Measurements from ENCODE around the gene ADAMTS14.

ADAMTS14 gene

DNA sequence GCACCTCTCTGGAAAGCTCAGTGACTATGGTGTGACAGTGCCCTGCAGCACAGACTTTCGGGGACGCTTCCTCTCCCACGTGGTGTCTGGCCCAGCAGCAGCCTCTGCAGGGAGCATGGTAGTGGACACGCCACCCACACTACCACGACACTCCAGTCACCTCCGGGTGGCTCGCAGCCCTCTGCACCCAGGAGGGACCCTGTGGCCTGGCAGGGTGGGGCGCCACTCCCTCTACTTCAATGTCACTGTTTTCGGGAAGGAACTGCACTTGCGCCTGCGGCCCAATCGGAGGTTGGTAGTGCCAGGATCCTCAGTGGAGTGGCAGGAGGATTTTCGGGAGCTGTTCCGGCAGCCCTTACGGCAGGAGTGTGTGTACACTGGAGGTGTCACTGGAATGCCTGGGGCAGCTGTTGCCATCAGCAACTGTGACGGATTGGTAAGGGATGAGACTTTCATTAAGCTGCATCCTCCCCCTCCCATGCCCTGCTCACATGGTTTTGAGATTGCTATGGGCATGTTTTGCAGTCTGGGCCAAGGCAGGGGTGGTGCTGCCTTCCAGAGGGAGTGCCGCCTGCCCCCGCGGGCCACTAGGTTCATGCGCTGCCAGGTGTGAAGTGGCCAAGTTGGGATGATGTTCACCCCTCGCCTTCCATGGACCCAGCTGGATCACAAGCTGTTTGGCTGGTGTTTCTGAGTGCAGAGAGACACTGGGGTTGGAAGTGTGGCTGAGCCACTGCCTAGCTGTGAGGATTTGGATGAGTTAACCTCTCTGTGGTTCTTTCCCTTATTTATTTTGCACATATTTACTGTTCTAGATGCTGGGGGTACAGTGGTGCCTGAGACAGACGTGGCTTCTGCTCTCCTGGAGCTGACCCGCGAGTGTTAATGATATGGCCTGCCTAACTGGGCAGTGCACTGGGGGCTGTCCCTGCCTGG lies 2.5 kb downstream of the ADAMTS14 start:
- no peak for DNase-seq (ENCODE audit: low spot score)

DNA sequence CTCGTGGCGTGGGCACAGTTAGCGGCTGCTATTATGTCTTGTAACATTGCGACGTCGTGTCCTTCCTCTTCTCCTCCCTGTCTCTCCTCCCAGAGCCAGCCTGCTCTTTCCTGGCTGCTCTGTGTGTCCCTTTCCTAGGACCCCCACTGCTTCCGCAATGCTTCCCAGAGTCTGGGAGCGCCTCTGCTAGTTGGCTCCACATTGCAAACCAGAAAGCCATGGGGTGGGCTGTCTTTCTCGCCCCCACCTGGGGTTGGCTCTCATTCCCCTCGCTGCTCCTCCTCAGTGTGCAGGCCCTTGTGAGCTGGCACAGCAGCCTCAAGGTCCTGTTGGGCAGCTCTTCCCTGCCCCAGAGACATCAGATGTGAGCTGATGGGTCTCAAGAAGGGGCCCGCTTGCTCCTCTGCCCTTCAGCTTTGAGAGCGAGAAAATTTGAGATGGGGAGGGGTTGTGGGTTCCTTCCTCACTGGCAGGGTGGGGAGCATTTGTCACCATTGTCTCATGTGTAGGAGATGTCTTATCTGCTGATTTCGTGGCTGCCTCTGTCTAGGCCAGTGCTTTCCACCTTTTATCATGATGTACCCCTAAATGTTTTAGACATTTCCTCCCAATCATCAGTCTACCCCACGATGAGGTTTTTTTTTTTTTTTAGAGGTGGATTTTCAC lies 3.3 kb downstream of the ADAMTS14 start:
- DNase-seq (ENCODE audit: low spot score): no peak

DNA sequence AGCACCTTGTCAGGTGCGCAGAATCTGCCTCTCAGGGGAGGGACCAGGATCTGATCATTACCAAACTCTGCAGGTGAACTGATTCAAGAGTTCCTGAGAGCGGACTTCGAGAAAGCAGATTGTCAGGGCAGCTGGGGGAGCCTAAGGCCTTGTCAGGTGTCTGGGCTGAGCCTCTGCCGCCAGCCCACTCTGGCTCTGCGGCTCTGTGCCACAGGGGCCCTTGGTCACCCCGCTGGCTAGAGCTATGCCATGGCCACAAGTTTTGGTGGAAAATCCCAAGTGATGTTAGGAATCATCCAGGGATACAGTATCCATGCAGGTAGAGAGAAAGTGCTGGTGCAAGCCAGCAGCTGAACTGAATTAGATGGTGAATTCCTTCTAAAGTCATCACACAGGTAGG lies 4.2 kb downstream of the ADAMTS14 start:
- DNase-seq (ENCODE audit: low spot score): no peak

DNA sequence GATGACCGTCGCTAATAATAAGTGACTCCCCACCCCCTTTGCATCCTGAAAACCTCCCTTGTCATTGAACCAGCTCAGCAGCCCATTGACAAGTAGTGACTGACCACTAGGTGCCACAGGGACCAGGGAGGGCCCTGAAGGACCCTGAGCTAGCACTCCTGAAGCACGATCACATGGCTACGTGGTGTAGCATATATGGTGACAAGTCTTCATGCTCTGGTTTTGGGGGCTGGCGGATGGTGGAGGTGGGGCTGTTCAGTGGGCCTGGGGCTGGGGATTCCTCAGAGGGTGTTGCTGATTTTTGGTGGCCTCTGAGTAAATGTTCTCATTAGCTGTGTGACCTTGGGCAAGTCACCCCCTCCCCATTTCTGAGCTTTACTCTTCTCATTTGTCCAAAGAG lies 4.7 kb downstream of the ADAMTS14 start:
- no peak for DNase-seq (ENCODE audit: low spot score)

DNA sequence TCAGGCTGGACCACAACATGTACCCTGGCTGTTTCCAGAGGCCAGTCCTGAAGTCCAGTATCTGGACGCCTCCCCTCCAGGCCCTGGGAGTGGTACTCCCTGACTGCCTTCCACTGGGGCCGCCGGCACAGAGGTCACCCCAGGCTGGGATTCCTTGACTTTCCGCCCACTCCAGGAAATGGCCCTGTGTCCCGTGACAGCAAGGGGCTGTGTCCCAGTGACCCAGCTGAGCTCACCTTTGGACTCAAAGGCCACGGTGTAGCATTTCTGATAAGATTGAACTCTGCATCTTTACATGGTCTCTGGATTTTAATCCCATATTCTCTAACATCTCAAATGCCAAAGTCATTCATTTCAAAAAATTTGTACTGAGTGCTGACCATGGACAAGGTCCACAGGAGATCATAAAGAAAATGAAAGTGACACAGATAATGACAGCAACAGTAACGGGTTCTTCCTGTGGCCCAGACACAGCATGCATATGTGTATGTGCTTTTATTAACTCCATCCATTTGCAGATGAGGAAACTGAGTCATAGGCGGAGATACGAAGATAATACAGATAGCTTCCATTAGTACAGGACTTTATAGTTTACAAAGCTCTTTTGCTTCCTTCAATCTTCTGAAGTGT lies 5.4 kb downstream of the ADAMTS14 start:
- DNase-seq (ENCODE audit: low spot score): no peak

DNA sequence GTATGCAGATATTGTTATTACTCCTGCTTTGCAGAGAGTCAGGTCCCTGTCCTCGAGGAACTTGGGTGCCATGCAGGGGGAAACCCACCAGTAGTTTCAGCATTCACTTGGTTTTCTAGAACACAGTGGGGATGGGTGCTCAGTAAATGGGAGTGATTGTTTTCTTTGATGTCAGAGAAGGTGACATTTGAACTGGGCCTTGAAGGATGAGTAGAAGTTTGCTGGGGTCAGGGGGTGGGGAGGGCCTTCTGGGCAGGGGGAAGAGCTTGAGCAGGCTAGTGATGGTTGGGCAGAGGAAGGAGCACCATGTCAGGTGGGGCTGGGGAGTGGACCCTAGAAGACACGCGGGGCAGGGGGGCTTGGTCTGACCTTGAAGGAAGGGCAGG lies 5.9 kb downstream of the ADAMTS14 start:
- DNase-seq (ENCODE audit: low spot score): no peak

DNA sequence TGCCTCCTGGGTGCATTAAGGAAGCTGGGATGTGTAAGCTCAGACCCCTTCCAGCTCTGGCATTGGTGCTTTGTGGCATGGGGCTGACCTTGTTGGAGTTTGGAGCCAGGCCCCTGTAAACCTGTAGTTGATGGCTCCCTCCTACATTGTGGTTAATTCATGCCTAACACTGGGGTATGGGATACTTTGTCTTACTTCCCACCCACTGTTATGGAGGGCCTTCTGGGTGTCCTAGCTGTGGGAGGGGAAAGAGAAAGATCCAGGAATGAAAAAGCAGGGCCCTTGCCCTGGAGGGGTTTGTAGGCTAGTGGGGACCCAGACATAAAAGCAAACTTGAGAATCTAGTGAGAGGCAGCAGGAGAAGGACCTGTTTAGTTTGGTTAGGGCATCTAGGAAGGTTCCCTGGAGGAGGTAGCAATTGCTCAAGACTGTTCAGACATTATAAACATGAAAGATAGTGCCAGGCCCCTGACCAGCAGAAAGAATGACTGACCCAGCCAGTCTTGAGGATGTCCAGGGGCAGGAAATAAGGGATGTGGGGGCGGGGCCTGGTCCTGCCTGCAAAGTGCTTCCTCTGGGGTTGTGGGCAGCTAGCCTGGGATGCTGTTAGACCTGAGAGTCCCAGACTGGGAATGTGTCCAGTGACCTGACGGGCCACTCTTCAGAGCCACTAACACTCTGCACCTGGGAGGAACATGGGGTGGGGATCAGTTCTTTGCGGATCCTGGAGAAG lies 6.6 kb downstream of the ADAMTS14 start:
- no peak for DNase-seq (ENCODE audit: low spot score)

DNA sequence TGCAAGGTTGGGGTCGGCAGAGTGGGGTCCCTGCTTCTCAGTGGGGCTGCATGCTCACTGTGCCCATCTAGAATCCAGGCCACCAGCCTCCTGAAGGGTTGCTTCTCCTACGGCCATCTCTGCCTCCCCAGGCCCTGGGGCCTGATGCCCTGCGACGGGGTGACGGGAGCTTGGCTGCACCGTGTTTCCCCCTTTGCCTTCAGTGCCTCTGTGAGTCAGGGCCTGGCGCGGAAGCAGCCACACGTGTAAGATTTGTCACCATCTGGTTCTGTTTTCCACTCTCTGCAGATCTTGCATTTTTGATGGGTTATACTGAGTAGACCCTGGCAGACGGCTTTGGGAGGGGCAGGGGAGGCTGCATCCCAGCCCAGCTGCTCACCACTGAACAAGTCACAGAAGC lies 7.2 kb downstream of the ADAMTS14 start:
- DNase-seq (ENCODE audit: low spot score): no peak

DNA sequence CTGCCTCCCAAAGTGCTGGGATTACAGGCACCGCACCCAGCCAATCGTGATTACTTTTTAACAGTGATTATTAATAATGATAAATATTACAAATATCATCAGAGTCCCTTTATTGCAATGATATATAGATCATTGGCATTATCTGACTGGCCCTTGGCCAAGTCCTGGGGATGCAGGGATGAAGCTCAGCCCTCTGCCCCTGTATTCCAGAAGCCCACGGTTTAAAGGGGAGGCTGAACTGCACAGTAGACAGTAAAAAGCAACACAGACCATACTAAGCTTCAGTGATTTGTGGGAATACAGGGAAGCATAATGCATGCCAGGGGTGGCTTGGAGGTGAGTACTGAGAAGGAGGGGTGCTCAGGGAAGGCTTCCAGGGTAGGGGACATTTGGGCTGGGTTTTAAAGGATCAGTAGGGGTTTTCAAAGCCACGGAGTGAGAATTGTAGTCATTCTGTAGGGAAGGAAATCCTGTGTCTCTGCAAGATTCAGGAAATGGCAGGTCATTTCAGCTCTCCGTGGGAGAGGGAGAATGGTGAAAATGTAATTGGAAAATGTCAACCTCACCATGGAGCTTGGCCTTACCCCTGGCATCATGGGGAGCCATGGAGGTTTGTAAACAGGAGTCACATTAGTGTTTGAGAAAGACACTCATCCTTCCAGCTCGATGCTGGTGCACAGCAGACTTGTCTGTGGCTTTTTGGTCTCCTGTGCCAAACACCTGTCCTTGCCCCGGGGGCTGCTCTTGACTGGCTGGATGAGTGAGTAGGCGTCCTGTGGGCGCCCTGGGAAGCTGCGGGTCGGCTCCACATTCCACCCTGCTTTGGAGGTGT lies 8.8 kb downstream of the ADAMTS14 start:
- DNase-seq (ENCODE audit: low spot score): no peak

DNA sequence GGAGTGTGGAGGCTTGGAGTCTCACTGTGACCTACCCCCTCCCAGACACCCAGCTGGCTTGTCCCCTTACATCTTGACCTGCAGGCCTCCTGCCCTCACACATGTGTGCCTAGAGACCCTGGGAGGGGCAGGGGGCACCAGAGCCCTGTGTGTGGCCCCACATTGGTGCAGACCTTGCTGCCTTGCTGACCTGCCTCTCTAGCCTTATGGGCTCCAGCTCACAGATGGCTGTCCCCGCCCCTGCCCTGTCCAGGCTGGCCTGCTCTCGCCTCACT lies 9.4 kb downstream of the ADAMTS14 start:
- DNase-seq (ENCODE audit: low spot score): no peak

DNA sequence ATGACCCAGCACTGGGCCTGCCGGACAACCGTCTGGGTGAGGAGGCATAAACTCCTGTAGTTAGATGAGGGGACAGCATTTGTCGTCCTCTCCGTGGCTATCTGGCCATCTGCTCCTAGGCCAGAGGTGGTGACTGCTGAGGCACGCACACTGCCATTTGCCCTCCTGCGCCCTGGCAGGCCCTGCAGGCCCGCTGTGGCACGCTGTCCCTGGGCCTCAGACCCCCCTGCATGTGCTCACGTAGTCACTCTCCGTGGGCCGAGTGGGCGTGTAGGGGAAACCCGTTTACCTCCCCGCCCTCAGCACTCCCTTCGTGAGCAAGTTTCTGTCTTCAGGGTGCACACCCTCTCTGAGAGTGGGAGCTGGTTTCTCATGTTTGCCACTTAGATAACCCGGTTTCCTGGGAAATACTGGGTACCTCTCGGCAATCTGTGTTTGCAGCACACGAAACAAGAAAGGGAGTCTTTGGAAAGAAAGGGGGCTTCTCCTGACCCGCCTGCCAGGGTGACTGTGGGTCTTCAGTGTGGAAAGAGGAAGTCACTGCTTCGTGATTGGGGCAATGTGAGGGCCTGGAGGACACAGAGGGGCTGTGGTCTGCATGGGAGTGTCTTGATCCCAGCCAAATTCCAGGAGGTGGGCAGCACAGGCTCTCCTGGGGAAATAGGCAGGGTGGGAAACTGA lies 10.8 kb downstream of the ADAMTS14 start:
- DNase-seq (ENCODE audit: low spot score): no peak

DNA sequence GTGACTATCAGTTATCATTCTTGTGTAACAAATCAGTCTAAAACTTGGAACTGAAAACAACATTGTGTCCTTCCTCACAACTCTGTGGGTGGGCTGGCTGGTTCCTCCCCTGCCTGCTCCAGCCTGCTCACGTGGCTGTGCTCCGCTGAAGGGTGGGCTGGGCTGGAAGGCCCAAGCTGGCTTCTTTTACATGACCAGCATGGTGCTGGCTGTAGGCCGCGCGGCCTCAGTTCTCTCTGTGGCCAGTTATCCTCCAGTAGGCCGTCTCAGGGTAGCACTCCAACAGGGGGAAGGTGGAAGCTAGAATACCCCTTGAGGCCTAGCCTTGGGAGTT lies 11.3 kb downstream of the ADAMTS14 start:
- DNase-seq (ENCODE audit: low spot score): no peak

DNA sequence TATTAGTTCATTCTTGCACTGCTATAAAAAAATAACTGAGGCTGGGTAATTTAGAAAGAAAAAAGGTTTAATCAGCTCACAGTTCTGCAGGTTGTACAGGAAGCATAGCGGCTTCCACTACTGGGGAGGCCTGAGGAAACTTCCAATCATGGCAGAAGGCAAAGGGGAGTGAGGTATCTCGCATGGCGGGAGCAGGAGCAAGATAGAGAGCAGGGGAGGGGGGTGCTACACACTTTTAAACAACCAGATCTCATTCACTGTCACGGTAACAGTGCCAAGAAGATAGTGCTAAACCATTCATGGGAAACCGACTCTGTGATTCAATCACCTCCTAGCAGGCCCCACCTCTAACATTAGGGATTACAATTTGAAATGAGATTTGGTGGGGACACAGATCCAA lies 11.6 kb downstream of the ADAMTS14 start:
- no peak for DNase-seq (ENCODE audit: low spot score)

DNA sequence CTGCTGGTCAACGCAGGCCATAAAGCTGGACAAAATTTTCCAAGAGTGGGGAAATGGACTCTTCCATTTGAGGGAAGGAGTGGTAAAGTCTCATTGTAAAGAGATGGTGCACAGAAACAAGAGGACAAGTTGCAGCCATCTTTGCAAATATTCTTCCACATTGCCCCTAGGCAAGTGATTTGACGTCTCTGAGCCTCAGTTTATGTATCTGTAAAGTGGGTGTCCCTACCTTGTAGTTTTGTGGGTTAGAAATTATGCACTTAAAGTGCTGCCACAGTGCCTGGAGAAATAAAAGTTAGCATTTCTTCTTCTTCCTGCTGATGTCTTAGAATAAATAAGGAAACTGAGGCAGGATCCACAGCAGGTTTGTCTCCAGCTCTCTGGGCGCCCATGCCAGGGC lies 12.1 kb downstream of the ADAMTS14 start:
- DNase-seq (ENCODE audit: low spot score): no peak

DNA sequence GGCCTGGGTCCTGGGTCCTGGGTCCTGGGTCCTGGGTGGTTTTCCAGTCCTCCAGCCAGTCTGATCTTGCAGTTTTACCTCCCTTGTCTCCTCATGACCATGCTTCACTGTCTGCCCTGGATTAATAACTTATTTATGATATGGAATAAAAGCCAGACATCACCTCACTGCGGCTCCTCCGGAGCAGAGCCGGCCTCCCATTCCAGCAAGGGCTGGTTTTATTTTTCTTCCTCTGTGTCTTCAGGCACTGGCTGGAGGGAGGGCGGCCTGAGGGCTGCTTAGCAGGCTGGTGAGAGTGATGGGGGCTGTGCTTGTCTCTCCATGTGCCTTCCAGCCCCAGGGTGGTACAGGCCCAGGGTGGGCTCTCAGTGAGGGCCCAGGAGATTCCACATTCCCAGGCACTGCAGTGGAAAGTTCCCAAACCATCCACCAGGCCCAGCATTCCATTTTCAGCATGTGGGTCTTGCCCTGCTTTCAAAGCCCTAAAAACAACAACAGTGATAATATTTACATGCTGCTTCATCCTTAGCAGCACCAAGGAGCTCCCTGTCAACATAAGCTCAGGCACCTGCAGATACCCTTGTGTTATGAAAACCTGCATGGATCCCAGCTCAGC lies 12.6 kb downstream of the ADAMTS14 start:
- no peak for DNase-seq (ENCODE audit: low spot score)

DNA sequence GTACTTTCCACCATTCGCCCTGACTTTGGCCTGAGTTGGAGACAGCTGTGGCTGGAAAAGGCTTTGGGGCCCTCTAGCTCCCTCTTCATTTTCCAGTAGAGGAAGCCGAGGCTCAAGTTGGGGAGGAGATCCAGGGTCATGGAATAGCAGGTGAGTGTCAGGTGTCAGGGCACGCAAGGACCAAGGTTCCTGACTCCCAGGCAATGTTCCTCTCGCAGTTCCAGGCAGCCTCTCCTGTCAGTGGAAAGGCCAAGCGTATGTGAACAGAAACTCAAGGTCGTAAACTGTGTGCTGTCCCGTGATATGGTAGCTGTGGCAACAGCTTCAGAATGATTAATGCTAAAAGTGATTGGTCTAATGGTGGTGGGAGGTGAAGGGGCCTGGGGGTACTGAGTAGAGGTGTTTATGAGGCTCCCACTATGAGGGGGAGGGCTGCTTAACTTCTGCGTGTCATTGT lies 13.2 kb downstream of the ADAMTS14 start:
- DNase-seq (ENCODE audit: low spot score): no peak

DNA sequence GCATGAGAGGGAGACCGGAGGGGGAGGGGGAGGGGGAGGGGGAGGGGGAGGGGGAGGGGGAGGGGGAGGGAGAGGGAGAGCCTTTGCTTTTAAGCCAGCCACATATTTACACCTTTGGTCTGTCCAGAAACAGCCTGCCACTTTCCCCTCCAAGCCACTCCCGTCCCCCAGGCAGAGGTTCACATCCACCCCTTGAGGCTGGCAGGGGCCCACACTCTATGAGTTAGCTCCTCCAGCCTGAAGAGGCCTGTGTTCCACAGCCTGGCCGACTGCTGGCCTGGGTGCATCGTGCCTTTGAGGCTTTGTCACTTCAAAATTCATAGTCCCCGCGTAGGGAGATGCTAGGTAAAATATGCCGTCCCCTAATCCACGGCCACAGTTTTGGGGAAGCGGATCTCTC lies 16.5 kb downstream of the ADAMTS14 start:
- DNase-seq (ENCODE audit: low spot score): no peak

DNA sequence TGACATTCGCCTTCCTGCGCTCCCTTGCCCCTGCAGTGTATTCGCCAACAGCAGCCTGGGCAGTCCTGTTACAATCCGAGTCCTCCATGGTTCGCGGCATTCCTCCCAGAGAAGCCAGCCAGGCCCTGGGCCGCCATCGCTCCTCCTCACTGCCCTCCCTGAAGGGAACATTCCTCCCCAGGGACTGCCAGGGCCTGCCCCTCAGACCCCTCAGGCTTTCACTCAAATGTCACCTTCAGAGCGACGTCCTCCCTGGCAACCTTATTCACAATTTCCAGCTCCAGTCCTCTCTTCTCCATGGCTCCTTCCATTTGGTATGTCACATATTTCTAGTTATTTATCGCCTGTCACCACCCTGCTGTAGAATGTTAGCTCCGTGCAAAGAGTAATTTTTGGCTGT lies 17.4 kb downstream of the ADAMTS14 start:
- DNase-seq (ENCODE audit: low spot score): no peak

DNA sequence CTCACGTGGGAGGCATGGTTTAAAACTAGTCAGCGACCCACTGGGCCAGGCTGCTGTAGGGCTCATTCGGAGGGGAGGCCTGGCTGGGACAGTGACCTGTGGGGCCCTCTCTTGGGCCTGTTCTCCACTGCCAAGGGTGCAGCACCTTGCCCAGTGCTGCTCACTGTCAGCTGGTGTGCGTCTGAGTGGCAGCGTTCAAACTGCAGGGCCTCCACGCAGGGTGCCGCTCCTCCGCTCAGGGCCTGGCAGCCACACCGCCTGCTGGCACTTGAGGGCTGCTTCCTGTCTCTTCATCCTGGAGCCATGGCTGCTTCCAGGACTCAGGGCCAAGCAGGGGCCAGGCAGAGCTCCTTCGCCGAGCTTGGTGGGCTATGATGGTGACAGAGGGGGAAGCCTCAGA lies 18.3 kb downstream of the ADAMTS14 start:
- DNase-seq (ENCODE audit: low spot score): no peak

DNA sequence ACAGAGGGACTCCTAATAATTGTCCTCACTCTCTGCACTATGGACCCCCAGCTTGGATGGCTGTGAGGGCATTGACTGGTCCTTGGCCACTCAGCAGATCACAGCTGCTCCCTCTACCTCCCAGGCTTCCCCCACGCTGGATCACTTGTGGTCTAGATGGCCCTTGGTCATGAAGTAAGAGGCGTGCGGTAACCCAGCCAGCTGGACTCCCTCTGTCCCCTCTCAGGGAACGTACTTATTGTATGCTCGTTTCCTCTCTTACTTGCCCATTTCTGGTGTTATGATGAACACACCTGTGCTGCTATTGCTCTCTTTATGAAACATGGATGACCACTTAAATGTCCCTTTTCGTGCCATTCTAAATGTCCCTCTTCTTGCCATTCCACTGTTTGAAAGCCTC lies 19.3 kb downstream of the ADAMTS14 start:
- DNase-seq (ENCODE audit: low spot score): no peak
